Upper lobe of left lung (tissue), 4 donors: ENCODE measurements around the gene PTPRD.

ENCODE experiments used
- EP300 ChIP-seq, 4 donors: sonication (generic); formaldehyde crosslinking; IDR thresholded peaks; one replicate each; pipeline ENCODE4 v1.5.1; 2017; ENCODE audit warnings: antibody characterized with exemption in 4 of 4, control low read depth in 2 of 4
- POLR2A ChIP-seq, 4 donors: fragments of 450-650 bp; IDR thresholded peaks; one replicate each; pipeline ENCODE4 v1.5.1; 2016 to 2017; ENCODE audit warnings: antibody characterized with exemption in 4 of 4, mild to moderate bottlenecking in 2 of 4
- POLR2AphosphoS5 ChIP-seq, 2 donors: sonication (generic); formaldehyde crosslinking; IDR thresholded peaks; one replicate each; pipeline ENCODE4 v1.5.1; 2017; ENCODE audit warnings: antibody characterized with exemption in 2 of 2
- TF ChIP-seq, protein P1 (sequence below), 6 experiments: fragments of 450-650 bp in 4 of 6; fragments of 200-600 bp in 2 of 6; sonication (generic) in 2 of 6; IDR thresholded peaks; one replicate each; pipeline ENCODE4 v1.5.1; 2016 to 2019; ENCODE audit warnings: antibody characterized with exemption in 6 of 6

- TF ChIP-seq, protein P1, sequence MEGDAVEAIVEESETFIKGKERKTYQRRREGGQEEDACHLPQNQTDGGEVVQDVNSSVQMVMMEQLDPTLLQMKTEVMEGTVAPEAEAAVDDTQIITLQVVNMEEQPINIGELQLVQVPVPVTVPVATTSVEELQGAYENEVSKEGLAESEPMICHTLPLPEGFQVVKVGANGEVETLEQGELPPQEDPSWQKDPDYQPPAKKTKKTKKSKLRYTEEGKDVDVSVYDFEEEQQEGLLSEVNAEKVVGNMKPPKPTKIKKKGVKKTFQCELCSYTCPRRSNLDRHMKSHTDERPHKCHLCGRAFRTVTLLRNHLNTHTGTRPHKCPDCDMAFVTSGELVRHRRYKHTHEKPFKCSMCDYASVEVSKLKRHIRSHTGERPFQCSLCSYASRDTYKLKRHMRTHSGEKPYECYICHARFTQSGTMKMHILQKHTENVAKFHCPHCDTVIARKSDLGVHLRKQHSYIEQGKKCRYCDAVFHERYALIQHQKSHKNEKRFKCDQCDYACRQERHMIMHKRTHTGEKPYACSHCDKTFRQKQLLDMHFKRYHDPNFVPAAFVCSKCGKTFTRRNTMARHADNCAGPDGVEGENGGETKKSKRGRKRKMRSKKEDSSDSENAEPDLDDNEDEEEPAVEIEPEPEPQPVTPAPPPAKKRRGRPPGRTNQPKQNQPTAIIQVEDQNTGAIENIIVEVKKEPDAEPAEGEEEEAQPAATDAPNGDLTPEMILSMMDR (IDR thresholded peaks at IDR 0.05) = no peak
- TF ChIP-seq POLR2A (IDR thresholded peaks at IDR 0.05) (no peak), EP300 (IDR thresholded peaks at IDR 0.05) (no peak), POLR2AphosphoS5 (IDR thresholded peaks at IDR 0.05) (no peak)
These were observed 78.0 kb downstream of the PTPRD start for GRCh38 chr9:10534850-10535249.
